A549 (cell line): ENCODE results near the gene DNAJC18. TPM values are rescaled to one million over a fixed set of nuclear protein-coding genes. Genes with fewer than 3 reads are reported as not detected.

ENCODE experiments used
- ATAC-seq, 2 experiments: fragments of 200-7000 bp in 1 of 2; fragments of >200 bp in 1 of 2; cut with Nextera tagmentation in 1 of 2; cut with Tn5 transposase in 1 of 2; 3 replicates each; pipeline versions ENCODE4 v1.8.0 to v1.9.1; 2018 to 2020; ENCODE audit warnings: mild to moderate bottlenecking in 1 of 2, moderate library complexity in 1 of 2
- CTCF ChIA-PET: fragments of 300-600 bp; sonication (Branson Sonifier 250); formaldehyde crosslinking; extraction: SDS; loops from one replicate; lab custom pipeline; 2021; ENCODE audit warnings: antibody characterized with exemption, inconsistent platforms; lab: Yijun Ruan, JAX
- POLR2A ChIA-PET: fragments of 350-600 bp; formaldehyde crosslinking; extraction: SDS; loops from one replicate; lab custom pipeline; 2021; ENCODE audit warnings: antibody characterized with exemption, inconsistent platforms; lab: Yijun Ruan, JAX
- DNase-seq, 2 experiments: peaks; one replicate each; pipeline versions ENCODE4 v3.0.0 to v3.0.0-alpha.2; 2011 to 2016; ENCODE audit warnings: low read depth in 1 of 2, low spot score in 1 of 2
- FAIRE-seq: peaks from 2 replicates; lab custom pipeline; 2011; peaks lifted over from hg19 to GRCh38; lab: Jason Lieb, UNC
- H3K27ac ChIP-seq, 2 experiments: fragments of >200 bp; sonication (Bioruptor Twin); formaldehyde crosslinking; 3 replicates each; pipeline ENCODE4 v1.5.1; 2016 to 2017
- H3K4me1 ChIP-seq: fragments of >200 bp; sonication (Bioruptor Twin); formaldehyde crosslinking; 3 replicates; pipeline ENCODE4 v1.6.1; 2016
- H3K4me2 ChIP-seq: fragments of >200 bp; sonication (Bioruptor Twin); formaldehyde crosslinking; 3 replicates; pipeline ENCODE4 v1.6.1; 2016
- H3K4me3 ChIP-seq: fragments of >200 bp; sonication (Bioruptor Twin); formaldehyde crosslinking; 3 replicates; pipeline ENCODE4 v1.5.1; 2016
- H3K9me3 ChIP-seq: fragments of >200 bp; sonication (Bioruptor Twin); formaldehyde crosslinking; 3 replicates; pipeline ENCODE4 v1.6.1; 2016
- ATOH8 ChIP-seq: fragments of 250-450 bp; sonication (Bioruptor Pico); IDR thresholded peaks from 2 replicates; pipeline ENCODE4 v1.5.0; 2020; ENCODE audit warnings: low read depth, mild to moderate bottlenecking, moderate library complexity
- BHLHE40 ChIP-seq: IDR thresholded peaks from 2 replicates; pipeline ENCODE4 v1.6.1; 2012; ENCODE audit warnings: low read depth, low read length, inconsistent platforms
- CHD2 ChIP-seq: fragments of 150-350 bp; IDR thresholded peaks from 2 replicates; pipeline ENCODE4 v1.6.1; 2014; ENCODE audit warnings: low read length; ENCODE audit not compliant: partially characterized antibody
- CHD4 ChIP-seq: fragments of 200-600 bp; sonication (generic); IDR thresholded peaks from 2 replicates; pipeline ENCODE4 v1.6.1; 2016; ENCODE audit warnings: antibody characterized with exemption, mild to moderate bottlenecking, borderline replicate concordance
- CTCF ChIP-seq: fragments of >200 bp; sonication (Bioruptor Twin); formaldehyde crosslinking; IDR thresholded peaks from 3 replicates; pipeline ENCODE4 v1.5.1; 2016
- E2F6 ChIP-seq: IDR thresholded peaks from 2 replicates; pipeline ENCODE4 v1.6.1; 2012; ENCODE audit warnings: low read depth, borderline replicate concordance
- ELK1 ChIP-seq: fragments of 150-350 bp; IDR thresholded peaks from 2 replicates; pipeline ENCODE4 v1.6.1; 2014; ENCODE audit warnings: low read depth, mild to moderate bottlenecking, low read length
- EP300 ChIP-seq, 2 experiments: fragments of >200 bp; sonication (Bioruptor Twin); formaldehyde crosslinking; IDR thresholded peaks; 2 replicates in 1 of 2; 3 replicates in 1 of 2; pipeline ENCODE4 v1.6.1; 2016 to 2017
- GATA3 ChIP-seq: IDR thresholded peaks from 2 replicates; pipeline ENCODE4 v1.6.1; 2012; ENCODE audit warnings: borderline replicate concordance
- HES2 ChIP-seq: fragments of >200 bp; sonication (Bioruptor Twin); formaldehyde crosslinking; IDR thresholded peaks from 2 replicates; pipeline ENCODE4 v1.6.1; 2016
- KDM1A ChIP-seq: fragments of 200-600 bp; sonication (generic); IDR thresholded peaks from 2 replicates; pipeline ENCODE4 v1.6.1; 2016; ENCODE audit warnings: low read depth, mild to moderate bottlenecking
- KDM5A ChIP-seq: fragments of 200-600 bp; sonication (generic); IDR thresholded peaks from 2 replicates; pipeline ENCODE4 v1.6.1; 2016; ENCODE audit warnings: antibody characterized with exemption, mild to moderate bottlenecking
- MAFK ChIP-seq: fragments of 450-650 bp; IDR thresholded peaks from 2 replicates; pipeline ENCODE4 v1.6.1; 2014; ENCODE audit not compliant: partially characterized antibody
- MAX ChIP-seq: IDR thresholded peaks from 2 replicates; pipeline ENCODE4 v1.6.1; 2012
- MAZ ChIP-seq: fragments of 150-350 bp; IDR thresholded peaks from 2 replicates; pipeline ENCODE4 v1.6.1; 2014; ENCODE audit warnings: antibody characterized with exemption, low read depth, low read length, borderline replicate concordance
- RAD21 ChIP-seq, 2 experiments: fragments of >200 bp in 1 of 2; sonication (Bioruptor Twin) in 1 of 2; formaldehyde crosslinking in 1 of 2; IDR thresholded peaks in 1 of 2; conservative IDR thresholded peaks in 1 of 2; 2 replicates in 1 of 2; 3 replicates in 1 of 2; pipeline ENCODE4 v1.6.1; 2012 to 2018; ENCODE audit warnings: inconsistent platforms in 1 of 2
- REST ChIP-seq: fragments of 200-600 bp; sonication (generic); IDR thresholded peaks from 2 replicates; pipeline ENCODE4 v1.6.1; 2016; ENCODE audit warnings: antibody characterized with exemption, mild to moderate bottlenecking, moderate library complexity
- TFCP2L1 ChIP-seq: fragments of 250-450 bp; sonication (Bioruptor Pico); IDR thresholded peaks from 2 replicates; pipeline ENCODE4 v1.5.0; 2021; ENCODE audit warnings: mild to moderate bottlenecking
- ZNF302 ChIP-seq: fragments of 250-450 bp; sonication (Bioruptor Pico); IDR thresholded peaks from 2 replicates; pipeline ENCODE4 v1.9.0; 2021; ENCODE audit warnings: inconsistent platforms, mild to moderate bottlenecking, moderate library complexity
- WGBS: methylation state at CpG from one replicate; pipeline ENCODE4 v1.1.6; 2017; ENCODE audit errors: missing lambda C conversion rate; 5-methylcytosine and 5-hydroxymethylcytosine counted together
- polyA plus RNA-seq, 4 experiments: library from polyadenylated mRNA; depleted of rRNA in 3 of 4; stranded (reverse); fragments of >200 nt; fragmentation: RNase III in 1 of 4; extraction: RNeasy Plus Mini Kit Qiagen cat#74134 plus additional on column Dnase treatment in 1 of 4; gene quantifications; 2 replicates in 3 of 4; 3 replicates in 1 of 4; pipeline ENCODE4 v1.2.3, GENCODE V29; 2011 to 2017

DNAJC18 gene
- polyA plus RNA-seq, 2 of the 4 experiments (the other 2 are of a cell fraction), result 5.3 TPM

- Histone ChIP-seq H3K4me3 (no peak overlapping the region), H3K9me3 (no peaks in the 10 kb centered on the region), H3K4me2 (no peak overlapping the region), H3K4me1 (peaks cover 16% of the 10 kb centered on the region), H3K27ac (no peak overlapping the region)
- no peak for DNase-seq
- POLR2A ChIA-PET, result interaction anchor here (0.6 kb wide), 1 partner anchor 95 kb away, joined by 3 read pairs; no protein-coding TSS in a partner anchor
- no peak for FAIRE-seq
- 80% methylated on average over 2 of the region's 2 CpGs for WGBS
- TF ChIP-seq CTCF (peak; percentile 25; the same call in 1 of the 3 replicates), RAD21 (conservative IDR thresholded peaks at IDR 0.05 in 1 of 2, IDR thresholded peaks at IDR 0.05 in 1 of 2) (peak; percentile 41 to 50; a peak in 3 of 5 replicates), ELK1 (no peak)
- CTCF ChIA-PET, result interaction anchor here (0.7 to 3.6 kb wide), 6 partner anchors 11 to 27 kb away, joined by 3 to 13 read pairs (median 3); partner anchors contain the start of genes PAIP2 and SLC23A1
- peak in 1 of 2 experiments; percentile 33; a peak in 1 of 6 replicates for ATAC-seq
Observed at GRCh38 chr5:139368613-139369012, 70.7 kb downstream of the DNAJC18 start.

GRCh38 chr5:139364466-139364865, 74.9 kb downstream of the DNAJC18 start:
- H3K4me3 ChIP-seq, result no peak overlapping the region
- no peak for ATAC-seq
- FAIRE-seq, result no peak
- H3K4me2 ChIP-seq, result no peak overlapping the region
- no peak for TF ChIP-seq CHD4
- TF ChIP-seq CTCF, result no peak
- TF ChIP-seq GATA3, result no peak
- no peak for TF ChIP-seq BHLHE40
- TF ChIP-seq ATOH8 (CRISPR knock-in tag), result no peak
- no peak for TF ChIP-seq CHD2
- no peak for TF ChIP-seq KDM5A
- no peak for TF ChIP-seq EP300 (IDR thresholded peaks at IDR 0.05)
- no peak for TF ChIP-seq MAX
- no peak for TF ChIP-seq MAZ
- TF ChIP-seq TFCP2L1 (CRISPR knock-in tag), result no peak
- no peak for TF ChIP-seq MAFK
- ChIA-PET POLR2A (interaction anchor here (0.7 kb wide), 1 partner anchor 28 kb away, joined by 3 read pairs; no protein-coding TSS in a partner anchor), CTCF (interaction anchor here (1.4 kb wide), 1 partner anchor 70 kb away, joined by 3 read pairs; no protein-coding TSS in a partner anchor)
- no peak overlapping the region for H3K27ac ChIP-seq
- DNase-seq, result no peak
- 86% methylated on average over 2 of the region's 2 CpGs for WGBS
- H3K9me3 ChIP-seq, result no peaks in the 10 kb centered on the region
- no peaks in the 10 kb centered on the region for H3K4me1 ChIP-seq

GRCh38 chr5:139363937-139364336, 75.4 kb downstream of the DNAJC18 start:
- POLR2A ChIA-PET, result no interaction called here
- no peak for FAIRE-seq
- 87% methylated on average over 2 of the region's 2 CpGs for WGBS
- no peak overlapping the region for H3K4me3 ChIP-seq
- ATAC-seq, result no peak
- CTCF ChIA-PET, result interaction anchor here (0.8 to 1.4 kb wide), 2 partner anchors 28 to 70 kb away, joined by 3 to 4 read pairs; no protein-coding TSS in a partner anchor
- no peak for DNase-seq
- no peaks in the 10 kb centered on the region for H3K4me1 ChIP-seq
- no peak overlapping the region for H3K4me2 ChIP-seq
- no peak overlapping the region for H3K27ac ChIP-seq
- no peaks in the 10 kb centered on the region for H3K9me3 ChIP-seq
- TF ChIP-seq ATOH8 (CRISPR knock-in tag) (no peak), GATA3 (no peak), KDM1A (no peak), HES2 (no peak), REST (no peak), ZNF302 (CRISPR knock-in tag) (no peak), E2F6 (no peak), MAFK (no peak)
